ENCODE results near the gene KRT10. TPM values are rescaled to one million over a fixed set of nuclear protein-coding genes. Genes with fewer than 3 reads are reported as not detected.
"Not testable (repeated sequence)": the region's sequence is repeated elsewhere in the genome, so short reads cannot be mapped to it uniquely, and the experiment has no call there.

KRT10 gene
- 19.7 and 26.7 TPM in 2 replicates for total RNA-seq (2014; rRNA removed; shearing (Covaris generic))

DNA sequence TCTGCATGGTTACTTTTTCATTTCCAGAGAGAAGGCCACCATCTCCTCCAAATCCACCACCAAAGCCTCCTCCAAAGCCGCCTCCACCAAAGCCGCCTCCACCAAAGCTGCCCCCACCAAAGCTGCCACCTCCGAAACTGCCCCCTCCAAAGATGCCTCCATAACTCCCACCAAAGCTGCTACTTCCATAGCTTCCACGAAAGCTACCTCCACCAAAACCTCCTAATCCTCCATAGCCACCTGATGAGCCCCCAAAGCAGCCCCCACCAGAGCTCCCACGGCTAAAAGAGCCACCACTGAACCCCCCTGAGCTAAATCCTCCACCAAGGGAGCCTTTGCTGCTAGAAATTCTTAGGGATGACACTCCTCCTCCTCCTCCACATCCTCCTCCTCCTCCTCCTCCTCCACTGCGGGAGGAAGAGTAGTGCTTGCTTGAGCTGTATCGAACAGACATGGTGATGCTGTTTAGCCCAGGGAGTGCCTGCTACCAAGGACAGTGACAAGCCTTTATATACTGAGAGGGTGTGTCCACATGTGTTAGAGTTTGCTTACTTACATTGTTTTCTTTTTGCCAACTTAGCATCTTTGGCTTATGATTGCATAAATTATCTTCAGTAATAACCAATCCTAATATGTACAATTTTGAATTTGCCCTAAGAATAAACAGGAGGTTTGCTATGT is at the start of gene KRT10:
TSS of gene KRT10 (minus strand) at position 483 of the 681 bp plus-strand sequence. CDS start at position 454, 29 bp downstream.
- DNase-seq (ENCODE audit: low read depth) = no peak

DNA sequence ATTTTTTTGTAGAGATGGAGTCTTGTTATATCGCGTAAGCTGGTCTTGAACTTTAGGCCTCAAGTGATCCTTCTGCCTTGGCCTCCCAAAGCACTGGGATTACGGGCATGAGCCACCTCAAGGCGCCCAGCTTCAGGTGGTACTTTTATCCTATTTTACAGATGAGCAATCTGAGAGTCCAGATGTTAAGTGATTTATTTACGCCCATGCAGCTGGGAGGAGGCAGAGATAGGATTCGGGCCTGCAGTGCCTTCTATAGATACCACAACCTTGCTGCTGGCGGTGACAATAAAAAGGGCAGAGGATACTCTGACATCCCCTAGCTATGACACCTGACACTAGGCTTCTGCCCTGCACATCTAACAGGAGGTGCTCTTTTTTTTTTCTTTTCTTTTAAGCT is 48.9 kb upstream of the KRT10 start:
- no peak for DNase-seq (ENCODE audit: low read depth)

DNA sequence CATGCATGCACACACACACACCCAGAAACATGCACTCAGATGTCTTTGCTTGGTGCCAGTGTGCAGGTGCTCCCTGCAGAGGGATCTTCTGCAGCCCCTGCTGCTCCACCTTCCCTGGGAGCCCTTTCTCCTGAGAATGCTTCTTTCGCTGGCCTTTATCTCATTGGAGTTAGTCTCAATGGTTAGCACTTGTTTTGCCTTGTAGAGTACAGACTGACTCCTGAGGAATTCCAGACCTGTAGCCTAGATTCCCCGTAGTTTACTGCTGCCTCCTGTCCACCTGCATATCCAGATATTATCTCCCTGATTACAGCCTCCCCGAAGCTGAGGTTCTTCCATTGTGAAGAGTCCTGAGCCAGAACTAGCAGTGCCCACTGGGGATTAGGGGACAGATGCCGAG is 47.7 kb upstream of the KRT10 start:
- DNase-seq (ENCODE audit: low read depth) = no peak

DNA sequence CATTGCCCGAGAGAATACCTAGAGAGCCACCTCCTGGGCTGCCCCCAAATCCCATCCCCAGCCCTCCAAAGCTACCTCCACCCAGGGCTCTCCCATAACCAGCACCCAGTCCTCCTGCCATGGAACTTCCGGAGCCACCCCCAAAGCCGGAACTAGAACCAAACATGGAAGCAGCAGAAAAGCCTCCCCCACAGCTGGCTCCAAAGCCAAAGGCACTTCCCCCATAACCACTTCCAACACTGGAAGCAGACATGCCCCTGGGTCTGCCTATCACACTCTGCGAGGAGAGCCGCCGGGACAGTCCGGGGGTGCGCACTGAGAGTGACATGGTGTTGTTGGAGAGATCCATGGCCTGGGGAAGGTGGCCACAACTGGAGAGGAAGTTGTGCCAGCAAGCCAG is 44.4 kb upstream of the KRT10 start, which contains the start of gene KRT12:
TSS of gene KRT12 (minus strand) at position 386 of the 400 bp plus-strand sequence. CDS start at position 349, 37 bp downstream.
- no peak for DNase-seq (ENCODE audit: low read depth)

DNA sequence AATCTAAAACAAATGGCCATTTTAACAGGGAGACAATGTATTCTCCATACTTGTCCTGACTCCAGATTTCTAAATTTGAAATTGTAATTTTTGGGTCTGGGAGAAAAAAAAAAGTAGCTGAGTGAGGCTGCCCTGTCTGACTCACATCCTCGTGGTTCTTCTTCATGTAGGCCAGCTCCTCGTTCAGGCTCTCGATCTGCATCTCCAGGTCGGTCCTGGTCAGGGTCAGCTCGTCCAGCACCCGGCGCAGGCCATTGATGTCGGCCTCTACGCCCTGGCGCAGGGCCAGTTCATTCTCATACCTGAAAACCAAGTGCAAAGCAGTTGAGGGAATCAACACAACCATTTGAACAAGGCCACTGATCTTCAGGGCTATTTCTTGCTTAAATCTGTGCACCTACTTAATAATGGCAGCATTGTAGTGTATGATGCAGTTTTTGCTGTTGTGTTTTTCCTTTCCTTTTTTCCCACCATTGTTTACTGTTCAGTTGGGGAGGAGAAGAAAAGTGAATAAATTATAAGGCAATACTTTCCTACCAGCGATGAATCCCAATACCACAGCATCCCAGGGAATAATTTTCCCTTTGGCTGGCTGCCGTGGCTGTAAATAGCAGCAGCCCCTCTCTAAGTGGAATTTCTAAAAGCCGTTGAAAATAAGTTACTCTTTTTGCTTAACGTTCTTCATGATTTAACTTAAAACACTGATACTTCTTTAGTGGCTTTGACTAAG is 42.4 kb upstream of the KRT10 start:
- DNase-seq (ENCODE audit: low read depth) = no peak

DNA sequence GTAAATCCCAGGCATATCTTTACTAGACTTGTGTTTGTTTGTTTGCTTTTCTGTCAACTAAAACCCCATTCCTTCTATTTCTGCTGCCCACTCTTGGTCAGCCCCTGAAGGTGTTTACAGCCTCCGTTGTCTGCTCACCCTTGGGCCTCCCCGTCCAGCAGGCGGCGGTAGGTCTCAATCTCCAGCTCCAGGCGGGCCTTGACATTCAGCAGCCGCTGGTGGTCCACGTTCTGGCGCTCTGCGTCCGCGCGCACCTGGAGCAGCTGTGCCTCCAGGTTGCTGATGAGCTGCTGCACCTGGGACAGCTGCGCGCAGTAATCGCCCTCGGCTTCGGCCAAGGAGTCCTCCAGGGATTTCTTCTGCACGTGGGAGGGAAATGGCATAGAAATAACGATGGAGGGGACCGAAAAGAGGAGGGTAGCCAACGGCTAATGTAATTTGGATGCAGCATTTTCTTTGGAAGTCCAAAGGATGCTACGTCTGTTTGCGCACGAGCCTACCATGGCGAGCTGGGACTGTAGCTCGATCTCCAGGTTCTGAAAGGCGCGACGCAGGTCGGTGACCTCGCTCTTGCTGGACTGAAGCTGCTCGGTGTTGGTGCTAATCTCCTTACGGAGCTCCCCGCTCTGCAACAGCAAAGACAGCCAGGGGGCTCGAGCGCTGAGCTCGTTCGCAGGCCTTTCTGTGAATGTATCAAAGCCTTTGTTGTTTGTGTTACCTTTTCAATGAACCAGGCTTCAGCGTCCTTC is 40.7 kb upstream of the KRT10 start:
- DNase-seq (ENCODE audit: low read depth) = no peak

DNA sequence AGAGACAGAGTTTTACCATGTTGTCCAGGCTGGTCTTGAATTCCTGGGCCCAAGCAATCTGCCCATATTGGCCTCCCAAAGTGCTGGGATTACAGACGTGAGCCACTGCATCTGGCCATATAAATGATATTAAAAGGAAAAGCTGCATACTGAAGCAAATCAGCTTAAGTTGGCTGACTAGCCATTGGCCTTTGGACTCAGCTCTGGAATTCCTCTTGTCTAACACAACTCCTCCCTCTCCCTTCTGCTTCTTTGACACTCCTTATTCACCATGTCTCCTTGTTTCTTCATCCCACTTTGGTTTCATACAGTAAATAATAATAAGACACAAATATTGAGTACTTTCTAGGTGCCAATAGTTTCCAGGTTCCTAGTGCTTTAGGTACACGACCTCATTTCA is 37.1 kb upstream of the KRT10 start:
- DNase-seq (ENCODE audit: low read depth) = no peak

DNA sequence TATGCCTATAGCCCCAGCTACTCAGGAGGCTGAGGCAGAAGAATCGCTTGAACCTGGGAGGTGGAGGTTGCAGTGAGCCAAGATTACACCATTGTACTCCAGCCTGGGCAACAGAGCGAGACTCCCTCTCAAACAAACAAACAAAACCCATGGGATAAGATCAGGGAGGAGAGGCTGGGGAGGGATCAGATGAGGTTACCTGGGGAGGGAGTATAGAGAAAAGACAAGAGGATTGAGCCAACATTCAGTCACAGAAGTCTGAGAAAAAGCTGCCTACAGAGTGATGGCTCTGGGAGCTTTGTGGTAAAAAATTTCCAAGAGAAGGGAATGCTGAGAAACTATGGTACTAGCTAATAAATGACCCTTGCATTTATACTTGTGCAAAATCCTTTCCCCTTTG is 36.3 kb upstream of the KRT10 start:
- DNase-seq (ENCODE audit: low read depth) = not testable (repeated sequence)

DNA sequence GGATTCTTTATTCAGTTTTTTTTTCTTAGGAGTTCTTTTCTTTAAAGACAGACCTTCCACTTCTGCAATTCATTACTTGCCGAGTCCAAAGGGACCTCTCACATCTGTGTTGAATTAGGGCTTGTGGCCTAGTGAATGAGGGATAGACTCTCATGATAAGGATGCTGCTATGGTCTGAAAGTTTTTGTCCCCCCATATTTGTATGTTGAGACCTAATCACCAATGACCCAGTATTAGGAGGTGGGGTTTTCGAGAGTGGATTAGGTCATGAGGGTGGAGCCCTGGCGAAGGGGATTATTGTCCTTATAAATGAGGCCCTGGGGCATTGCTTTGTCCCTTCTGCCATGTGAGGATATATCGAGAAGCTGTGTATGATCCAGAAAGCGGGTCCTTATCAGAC is 35.1 kb upstream of the KRT10 start:
- peak; percentile 67 for DNase-seq (ENCODE audit: low read depth)

DNA sequence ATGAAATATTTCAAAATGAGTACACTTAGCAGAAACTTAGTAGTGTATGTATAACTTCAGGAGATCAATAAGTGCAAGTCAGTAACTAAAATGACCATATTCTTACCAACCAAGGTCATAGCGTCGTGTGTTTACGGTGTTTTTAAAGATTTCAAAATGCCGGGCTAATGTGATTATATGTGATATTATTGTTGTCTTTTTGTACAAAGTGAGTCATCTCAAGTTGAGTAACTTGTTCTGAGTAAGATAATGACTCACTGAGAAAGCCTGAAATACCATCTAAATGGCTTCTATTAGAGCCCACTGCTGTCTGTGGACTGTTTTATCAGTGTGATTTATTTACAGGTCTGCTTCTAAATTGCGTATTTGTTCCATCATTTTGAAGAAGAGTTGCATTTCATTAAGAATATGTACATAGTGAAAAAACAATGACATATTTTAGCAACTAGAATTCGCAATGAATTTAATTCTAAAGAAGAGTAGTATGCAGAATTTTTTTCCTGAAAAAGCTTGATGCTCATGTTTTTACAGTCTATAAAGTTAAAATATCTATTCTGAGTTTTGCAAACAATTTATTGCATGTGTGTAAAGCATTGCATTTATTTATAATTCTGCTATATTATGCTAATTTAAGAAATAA is 31.9 kb upstream of the KRT10 start:
- DNase-seq (ENCODE audit: low read depth) = peak; percentile 82

DNA sequence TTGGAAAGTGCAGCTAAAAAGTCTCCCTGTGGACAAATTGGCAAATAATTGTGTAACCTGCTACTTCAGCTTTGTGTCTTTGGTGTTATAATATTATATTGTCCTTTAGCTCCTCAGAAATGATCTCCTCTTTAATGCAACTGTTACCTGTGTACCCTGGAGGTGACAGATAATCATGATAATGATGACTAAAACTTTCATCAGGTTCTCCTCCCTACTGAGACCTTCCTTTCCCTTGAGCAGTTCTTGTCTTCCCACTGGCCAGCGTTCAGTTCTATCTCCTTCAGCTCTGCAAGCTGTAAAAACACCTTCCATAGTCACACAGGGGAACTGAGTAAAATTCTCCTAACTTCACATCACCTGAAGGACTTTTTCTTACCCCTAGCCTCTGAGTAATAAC is 29.9 kb upstream of the KRT10 start:
- no peak for DNase-seq (ENCODE audit: low read depth)

DNA sequence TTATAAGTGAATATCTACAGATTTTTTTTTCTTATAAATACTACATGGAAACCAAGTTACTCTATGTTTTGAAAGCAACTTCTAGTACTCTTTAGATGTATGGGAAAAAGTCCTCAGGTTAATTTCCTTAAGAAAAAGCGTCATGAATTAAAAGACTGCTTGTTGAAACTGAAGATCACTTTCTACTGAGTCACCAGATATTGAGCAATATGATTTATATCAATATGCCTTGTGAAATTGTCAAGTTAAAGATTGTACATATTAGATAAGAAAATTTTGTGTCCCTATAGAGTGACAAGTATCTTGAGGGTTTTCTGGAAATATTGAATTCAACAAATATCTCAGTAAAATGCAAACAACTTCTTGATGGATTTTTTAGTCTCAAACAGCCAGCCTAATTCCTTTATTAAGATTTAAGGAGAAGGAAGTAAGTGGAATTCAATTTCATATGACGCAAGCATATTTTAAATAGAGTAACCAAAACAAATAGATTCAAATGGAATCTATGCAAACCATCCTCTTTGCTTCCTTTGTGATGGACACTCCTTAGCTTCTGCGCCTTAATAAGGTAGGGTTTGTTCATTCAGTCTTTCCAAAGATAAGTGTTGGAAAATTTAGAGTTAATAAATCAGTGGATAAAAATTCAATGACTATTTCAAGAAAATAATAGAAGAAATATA is 28.0 kb upstream of the KRT10 start:
- no peak for DNase-seq (ENCODE audit: low read depth)

DNA sequence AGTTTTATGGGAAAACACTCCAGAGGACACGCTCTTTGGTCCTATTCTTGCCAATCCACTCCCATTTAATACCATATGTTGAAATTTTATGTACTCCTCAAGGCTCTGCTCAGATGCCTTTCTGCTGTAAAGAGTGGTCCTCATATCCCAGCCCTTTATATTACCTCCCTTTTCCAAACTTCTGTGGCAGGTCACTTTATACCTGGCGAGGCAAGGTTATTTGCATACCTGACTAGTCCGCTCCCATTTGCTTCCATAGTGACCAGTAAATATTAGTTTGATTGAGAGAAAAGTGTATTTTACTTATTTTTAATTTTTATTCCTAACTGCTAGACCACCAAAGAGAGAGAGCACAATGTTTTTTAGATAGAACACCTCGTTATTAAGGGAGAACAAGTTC is 27.3 kb upstream of the KRT10 start:
- DNase-seq (ENCODE audit: low read depth) = no peak

DNA sequence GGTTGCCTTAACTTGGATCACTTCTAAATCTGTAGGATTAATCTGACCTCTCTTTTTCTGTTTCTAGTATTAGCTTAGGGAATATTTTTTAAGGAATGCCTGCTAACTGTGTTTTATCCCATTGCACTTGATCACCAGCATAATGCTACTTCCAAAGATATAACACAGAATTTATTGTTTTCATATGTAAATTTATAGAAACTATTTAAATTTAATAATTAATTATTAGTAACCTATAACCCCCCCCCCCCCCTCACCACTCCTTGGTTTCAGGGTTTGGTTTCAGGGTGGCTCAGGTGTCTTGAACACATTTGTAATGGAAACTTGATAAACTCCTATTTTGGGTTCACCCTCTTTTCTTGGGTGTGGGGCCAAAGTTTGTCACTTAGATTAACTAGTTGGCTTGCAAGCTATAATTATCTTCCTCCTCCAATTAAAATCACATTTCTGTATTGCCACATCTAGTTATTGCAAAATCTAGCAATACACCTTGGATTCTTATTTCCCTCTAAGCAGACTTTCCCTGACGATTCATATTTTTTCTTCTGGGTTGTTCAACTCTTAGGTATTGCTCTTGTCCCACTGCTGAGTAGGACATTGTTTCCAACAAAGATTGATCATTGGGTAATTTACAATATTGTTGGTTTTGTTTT is 26.3 kb upstream of the KRT10 start:
- no peak for DNase-seq (ENCODE audit: low read depth)

DNA sequence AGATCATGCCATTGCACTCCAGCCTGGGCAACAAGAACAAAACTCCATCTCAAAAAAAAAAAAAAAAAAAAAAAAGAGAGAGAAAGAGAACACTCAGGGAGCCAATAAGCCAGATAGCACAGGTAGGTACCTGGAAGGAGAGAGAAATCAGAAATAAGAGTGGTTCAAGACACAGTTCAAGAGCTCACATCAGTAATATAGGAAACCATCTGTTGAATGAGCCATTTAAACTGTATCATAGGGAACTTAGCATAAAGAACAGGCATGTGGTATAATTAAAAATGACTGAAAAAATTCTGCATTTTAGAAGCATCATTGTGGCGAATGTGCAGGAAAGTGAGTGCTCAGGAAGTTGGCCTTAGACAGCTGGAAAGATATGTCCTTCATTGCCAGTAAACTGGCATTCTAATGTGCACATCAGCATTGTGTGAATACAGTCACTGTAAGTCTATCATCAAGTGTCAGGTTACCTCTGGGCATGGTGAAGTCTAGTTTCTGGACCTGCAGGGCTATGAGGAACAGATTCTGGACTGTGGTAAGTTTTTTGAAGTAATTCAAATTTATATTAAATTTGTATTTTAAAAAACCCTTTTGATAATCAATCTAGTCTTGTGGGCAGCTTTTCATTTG is 24.2 kb upstream of the KRT10 start:
- peak; percentile 4 for DNase-seq (ENCODE audit: low read depth)

DNA sequence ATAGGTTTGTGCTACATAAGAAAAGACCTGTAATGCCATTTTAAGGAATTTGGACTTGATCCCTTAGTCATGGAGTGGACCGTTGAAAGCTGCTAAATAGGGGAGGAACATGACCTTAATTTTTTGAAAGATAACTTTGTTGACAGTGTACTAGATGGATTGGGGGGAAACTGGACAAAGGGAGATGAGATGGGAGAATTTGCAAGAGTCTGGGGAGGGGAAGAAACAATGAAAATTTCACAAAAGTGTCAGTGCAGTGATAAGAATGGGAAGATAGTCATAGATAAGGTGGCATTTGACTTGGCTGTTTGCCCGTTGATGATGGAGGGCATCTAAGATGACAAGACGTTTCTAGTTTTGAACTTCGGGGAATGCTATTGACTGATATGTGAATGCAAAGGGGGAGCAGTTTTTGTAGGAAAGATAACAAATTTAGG is 22.3 kb upstream of the KRT10 start:
- no peak for DNase-seq (ENCODE audit: low read depth)

DNA sequence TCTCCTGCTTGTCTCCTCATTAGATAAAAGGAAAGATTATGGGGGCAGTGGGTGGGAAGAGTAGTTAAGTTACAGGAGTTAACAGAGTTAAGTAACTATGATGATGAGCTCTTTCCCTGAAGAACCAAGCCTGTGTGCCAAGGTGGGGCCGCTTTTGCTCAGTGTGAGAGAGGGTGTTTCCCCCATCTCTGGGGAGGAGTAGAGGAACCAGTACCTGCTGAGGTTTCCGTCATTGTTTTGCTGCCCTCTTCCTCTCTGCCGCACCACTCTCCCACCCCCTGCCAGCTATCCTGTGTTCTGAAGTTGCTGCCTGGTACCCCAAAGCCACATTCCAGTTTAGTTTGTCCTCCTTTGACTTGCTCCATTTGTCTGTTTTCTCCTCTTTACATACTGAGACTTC is 20.8 kb upstream of the KRT10 start:
- DNase-seq (ENCODE audit: low read depth) = no peak

DNA sequence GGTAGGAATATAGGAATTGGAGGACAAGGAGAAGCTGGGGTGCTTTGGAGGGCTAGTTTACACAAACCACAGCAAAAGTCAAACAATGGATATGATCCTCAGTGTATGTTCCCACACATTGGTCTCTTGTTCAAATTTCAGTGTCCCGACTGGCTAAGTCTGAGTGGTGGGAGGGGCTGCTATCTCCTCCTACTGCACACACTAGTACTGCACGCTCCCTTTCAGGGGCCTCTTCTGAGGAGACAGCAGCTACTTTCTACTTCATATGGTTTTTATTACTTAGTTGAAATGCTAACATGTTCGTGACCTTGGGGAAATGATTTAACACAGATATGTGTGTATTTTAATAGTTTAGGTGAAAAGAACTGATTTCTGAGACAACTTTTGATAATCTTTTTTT is 18.8 kb upstream of the KRT10 start:
- DNase-seq (ENCODE audit: low read depth) = peak; percentile 5

DNA sequence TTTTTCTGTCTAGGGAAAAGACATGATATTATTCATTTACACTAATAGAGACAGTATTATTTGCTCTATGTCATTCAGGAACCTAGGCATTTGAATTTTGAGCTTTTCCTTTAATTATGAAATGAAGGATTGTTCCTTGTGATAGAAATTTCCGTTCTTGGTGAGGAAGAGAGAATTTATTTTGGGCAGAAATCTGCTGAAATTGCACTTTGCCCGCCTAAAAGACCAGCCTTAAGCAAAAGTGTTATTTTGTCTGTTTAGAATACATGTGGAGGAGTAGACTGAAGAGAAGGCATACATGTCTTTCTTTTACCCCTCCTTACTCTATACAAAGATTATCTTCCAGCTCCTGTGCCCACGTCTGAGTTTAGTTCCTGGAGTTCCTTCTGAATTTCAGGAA is 16.8 kb upstream of the KRT10 start:
- DNase-seq (ENCODE audit: low read depth) = no peak

DNA sequence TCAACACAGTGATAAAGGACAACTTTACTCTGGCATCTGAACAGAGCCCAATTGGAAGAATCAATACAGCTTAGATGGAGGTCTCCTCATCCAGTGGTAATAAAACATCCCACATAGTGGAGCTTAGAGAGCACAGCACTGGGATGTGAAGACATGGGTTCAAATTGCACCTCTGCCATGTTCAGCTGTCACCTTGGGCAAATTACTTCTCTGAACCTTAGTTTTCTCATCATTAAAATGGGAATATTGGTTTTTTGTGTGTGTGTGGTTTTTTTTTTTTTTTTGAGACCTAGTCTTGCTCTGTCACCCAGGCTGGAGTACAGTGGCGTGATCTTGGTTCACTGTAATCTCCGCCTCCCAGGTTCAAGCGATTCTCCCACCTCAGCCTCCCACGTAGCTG is 13.6 kb upstream of the KRT10 start:
- no peak for DNase-seq (ENCODE audit: low read depth)

DNA sequence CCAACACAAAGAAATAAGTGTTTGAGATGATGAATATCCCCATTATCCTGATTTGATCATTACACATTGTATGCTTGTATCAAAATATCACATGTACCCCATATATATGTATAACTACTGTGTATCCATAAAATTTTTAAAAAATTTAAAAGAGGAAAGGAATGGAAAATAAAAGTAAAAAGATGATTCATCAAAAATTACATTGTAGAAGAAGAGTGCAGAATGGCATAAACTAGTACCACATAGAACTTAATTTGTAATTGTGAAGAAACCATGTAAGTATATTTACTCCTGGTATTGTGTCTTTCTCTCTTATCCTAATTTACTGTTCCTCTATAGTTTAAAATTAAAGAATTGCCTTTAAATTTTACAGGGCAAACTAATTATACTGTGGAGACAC is 11.5 kb upstream of the KRT10 start:
- no peak for DNase-seq (ENCODE audit: low read depth)
